Left colon (tissue), 2 donors: ENCODE data around the gene PRKAR2A. TPM values are rescaled to one million over a fixed set of nuclear protein-coding genes. Genes with fewer than 3 reads are reported as not detected.

Experiments
- ATAC-seq: fragments of 200-7000 bp; cut with Tn5 transposase; one replicate; pipeline ENCODE4 v1.9.1; 2020; ENCODE audit warnings: mild to moderate bottlenecking, moderate library complexity
- DNase-seq, 2 donors: peaks; one replicate each; pipeline ENCODE4 v3.0.0-alpha.2; 2020
- intact Hi-C, 2 donors: fragments of 100-400 bp; cut with DNase I in 1 of 2; cut with micrococcal nuclease in 1 of 2; formaldehyde crosslinking; loops; one replicate each; pipeline versions ENCODE4 v1.11.2 to v1.14.0; 2022; cut with DNase I, micrococcal nuclease
- long read RNA-seq: library from polyadenylated mRNA; unstranded; transcript quantifications from one replicate; pipeline ENCODE4 v2.0.0, GENCODE V29; 2021
- total RNA-seq, 2 donors: library from RNA; stranded (reverse); fragmentation: NEBNext Ultra II Directional; extraction: Animal tissue kit (Norgen Biotek cat#: 25700); gene quantifications; one replicate each; pipeline ENCODE4 v1.2.1, GENCODE V29; 2021
- donor health status: DM: no; HTN: no; CAD: no.
- donor health status: DM: yes; HTN: yes; CAD: no.

The PRKAR2A gene
- total RNA-seq = 10 to 100 TPM; 68.1 to 75.4 TPM
- long read RNA-seq, full-length matches to known transcripts = 7 of 32 reads
- long read RNA-seq, partial matches to known transcripts = 5 of 32 reads
- long read RNA-seq, other reads (novel, unspliced or antisense) = 20 of 32 reads

DNA sequence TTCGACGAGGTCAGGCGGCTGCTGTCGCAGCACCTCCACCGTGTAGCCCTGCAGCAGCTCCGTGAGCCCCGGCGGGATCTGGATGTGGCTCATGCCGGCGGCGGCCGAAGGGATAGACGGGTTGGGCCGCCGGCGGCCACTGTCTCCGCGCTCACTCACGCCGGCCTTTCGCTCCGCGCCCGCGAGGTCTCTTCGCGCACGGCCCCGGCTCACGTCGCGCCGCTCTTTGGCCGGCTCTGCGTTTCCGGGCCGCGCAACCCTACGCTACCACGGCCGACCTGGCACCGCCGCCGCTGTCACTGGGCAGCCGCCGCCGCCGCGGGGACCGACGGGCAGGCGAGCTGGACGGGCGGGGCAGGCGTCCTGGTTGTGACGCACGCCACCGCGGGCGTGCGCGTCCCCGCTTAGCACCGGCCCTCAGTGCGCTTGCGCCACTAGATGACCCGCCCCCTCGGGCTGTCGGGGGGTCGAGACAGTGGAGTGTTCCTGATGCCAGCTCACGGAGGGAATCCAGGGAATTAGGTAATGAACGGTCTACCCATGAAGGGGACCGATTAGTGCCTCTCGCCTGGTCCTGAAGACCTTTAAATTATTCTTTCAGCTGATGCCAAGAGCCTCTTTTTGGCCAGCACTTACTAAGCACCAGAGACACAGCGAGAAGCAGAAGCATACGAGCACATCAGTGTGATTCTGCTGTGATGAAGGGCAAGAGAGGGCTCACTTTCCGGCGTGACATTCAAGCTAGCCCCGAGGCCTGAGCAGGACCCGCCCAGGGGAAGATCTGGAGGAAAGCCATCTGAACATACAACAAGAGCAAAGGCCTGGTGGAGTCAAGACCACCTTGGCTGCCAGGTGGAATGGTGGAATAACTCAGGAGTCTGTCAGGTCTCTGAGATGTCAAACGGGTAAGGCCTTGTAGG lies at the start of gene PRKAR2A:
Gene PRKAR2A (minus strand): TSS at position 371 of the 920 bp plus-strand sequence. CDS start 278 bp downstream, at position 93.
- peak; percentile 92 for ATAC-seq
- intact Hi-C loops = no loop called here
- peak; percentile 87 to 92 for DNase-seq

DNA sequence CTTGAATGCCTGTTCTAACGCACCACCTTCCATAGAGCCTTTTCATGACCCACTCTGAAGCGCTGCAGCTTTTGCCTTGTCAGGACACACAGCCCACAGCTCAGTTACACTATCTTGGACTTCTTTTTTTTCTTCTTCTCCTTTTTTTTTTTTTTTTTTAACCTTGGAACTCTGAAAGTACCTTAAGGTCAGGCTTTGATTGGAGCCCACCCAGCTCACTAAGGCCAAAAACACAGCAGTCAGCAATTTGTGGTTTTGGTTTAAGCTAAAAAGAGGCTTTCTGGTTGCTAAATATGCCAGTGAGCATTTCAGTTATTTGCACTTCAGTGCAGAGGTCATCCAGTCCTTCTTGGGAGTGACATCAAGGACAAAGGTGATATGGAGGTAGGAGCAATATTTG lies 49.3 kb upstream of the PRKAR2A start:
- intact Hi-C loops = no loop called here
- DNase-seq = no peak
- ATAC-seq = peak; percentile 11

DNA sequence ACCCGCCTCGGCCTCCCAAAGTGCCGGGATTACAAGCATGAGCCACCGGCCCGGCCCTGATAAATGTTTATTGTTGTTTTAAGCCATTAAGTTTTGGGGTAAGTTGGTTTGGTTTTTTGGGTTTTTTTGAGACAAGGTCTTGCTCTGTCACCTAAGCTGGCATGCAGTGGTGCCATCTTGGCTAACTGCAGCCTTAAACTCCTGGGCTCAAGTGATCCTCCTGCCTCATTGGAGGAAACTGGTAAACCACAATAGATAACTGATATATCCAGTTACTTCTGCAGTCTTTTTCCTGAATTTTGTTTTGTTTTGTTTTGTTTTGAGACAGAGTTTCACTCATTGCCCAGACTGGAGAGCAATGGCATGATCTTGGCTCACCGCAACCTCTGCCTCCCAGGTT lies 46.8 kb upstream of the PRKAR2A start:
- ATAC-seq (no peak), DNase-seq (no peak)
- intact Hi-C loops = no loop called here

DNA sequence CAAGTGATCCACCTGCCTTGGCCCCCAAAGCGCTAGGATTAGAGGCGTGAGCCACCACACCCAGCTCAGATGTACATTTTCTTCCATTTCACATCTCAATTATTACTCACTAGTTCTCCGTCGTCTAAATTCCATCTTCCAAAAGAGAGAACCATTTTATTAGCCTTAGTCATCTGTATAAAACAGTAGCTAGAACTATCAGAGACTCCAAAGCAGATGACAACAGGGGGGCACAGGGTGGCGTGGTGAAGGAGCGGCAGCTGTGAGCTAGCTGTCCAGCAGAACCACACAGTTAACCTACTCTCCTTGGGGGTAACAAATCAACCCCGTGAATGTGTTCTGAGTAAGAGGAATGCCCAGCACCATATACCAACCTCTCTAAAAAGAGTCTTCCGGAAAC lies 43.9 kb upstream of the PRKAR2A start:
- no peak for DNase-seq
- no peak for ATAC-seq
- intact Hi-C loops = no loop called here

DNA sequence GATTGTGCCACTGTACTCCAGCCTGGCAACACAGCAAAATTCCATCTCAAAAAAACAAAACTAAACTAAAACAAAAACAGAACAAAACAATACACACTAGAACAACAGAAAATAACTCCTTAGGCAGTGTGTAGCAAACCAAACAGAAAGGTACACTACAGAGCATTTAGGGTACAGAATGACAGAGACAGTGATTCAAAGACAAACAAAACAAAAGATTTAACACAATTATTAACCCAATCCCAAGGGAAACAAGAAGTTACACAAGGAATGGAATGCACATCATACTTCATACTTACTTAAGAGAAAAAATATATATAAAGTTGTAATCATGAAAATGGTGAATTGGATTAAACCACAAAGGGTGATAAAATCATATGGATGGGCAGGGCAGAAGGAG lies 38.1 kb upstream of the PRKAR2A start:
- intact Hi-C loops = no loop called here
- no peak for DNase-seq
- no peak for ATAC-seq

DNA sequence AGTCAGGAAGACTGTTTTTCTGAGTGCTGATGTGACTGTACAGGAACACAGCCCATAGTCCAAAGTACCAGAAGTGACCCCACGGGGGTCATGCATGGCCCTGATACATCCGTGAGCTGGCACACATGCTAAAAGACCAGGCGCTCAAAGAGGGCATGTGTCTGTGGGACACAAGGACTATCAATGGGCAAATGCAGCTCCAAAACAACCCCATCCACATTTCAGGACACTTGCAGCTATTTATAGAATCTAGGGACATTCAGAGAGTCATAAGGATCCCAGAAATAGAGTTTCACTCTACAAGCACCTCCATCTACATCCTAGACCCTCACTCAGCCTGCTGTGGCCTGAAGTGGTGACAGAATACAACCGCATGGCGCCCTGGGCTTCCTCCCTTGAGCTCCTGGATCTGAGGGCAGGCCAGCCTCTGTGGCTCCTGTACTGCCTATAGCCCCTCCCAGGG lies 34.0 kb upstream of the PRKAR2A start:
- DNase-seq (no peak), ATAC-seq (no peak)
- intact Hi-C loops = no loop called here

DNA sequence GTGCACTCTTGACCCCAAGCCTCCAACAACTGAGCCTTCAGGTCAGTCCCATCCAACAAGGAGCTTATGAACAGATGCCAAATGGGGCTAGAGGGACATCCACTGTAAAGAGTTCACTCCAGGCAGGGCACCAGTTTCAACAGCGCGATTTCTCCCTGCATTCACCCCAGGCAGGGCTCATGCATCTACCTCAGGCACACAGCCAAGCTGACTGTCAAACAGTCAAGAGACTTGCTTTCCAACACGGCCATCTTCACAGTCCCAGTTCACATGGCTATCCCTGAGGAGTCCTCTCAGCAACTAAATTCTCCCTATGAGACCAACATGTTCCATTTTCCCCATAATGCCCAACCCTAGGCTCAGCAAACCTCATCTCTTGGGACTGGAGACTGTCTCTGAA lies 33.3 kb upstream of the PRKAR2A start:
- DNase-seq (no peak), ATAC-seq (no peak)
- intact Hi-C loops = no loop called here

DNA sequence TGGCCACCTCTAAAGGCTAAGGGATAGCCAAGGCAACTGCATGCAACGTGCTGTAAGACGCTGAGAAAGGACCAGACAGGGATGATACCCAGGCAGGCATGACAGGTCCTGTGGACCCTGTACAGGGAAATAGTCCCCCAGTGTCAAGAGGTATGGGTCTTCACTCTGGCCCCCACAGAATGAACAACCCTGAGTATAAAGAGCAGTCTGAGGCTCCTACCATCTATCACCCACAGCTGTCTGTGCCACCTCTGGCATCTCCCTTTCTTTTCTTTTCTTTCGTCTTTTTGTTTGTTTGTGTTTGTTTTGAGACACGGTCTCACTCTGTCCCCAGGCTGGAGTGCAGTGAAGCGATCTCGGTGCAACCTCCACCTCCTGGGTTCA lies 32.3 kb upstream of the PRKAR2A start:
- intact Hi-C loops = no loop called here
- DNase-seq = no peak
- ATAC-seq = no peak

DNA sequence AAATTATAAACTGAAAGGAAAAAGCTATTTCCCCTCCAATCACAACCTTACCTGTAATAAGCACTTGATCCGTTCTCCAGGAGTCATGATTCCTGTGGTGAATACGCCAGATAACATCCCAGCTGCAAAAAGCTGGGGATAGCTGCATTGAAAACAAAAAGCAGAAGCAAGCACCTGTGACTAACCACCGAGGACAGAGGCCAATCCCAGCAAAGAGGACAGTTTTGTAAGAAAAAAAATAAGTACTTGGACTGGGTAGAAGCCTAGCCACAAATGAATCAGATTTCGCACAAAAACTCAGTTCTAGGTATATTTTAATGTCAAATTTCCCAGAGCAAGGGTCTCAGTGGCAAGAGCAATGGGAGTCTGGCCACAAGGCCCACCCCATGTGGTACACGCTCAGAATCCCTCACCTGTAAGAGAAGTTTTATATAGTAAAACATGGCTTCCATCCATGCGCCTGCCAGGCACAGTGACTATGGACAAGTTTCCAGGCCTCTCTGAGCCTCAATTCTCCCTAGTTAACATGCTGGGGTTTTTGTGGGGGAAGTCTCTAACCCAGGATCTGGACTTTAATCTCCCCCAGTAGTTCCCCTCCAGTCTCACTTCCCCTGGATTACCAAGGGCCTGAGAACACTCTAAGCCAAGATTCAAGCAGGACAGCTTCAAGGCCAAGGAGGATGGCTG lies 31.8 kb upstream of the PRKAR2A start:
- intact Hi-C loops = no loop called here
- DNase-seq (no peak), ATAC-seq (no peak)

DNA sequence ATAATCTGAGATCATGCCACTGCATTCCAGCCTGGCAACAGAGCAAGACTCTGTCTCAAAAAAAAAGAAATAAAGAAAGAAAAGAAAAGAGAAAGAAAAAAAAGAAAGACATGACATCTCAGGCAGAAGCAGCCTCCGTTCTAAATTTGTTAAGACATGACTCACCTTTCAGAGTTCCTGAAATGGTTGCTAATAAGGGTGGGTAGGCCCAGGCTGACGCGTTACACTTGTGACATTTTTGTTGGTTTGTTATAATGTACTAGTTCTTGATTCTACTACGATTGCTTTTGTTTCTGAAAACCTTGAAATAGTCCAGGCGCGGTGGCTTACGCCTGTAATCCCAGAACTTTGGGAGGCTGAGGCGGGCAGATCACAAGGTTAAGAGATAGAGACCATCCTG lies 30.0 kb upstream of the PRKAR2A start:
- no peak for ATAC-seq
- intact Hi-C loops = no loop called here
- no peak for DNase-seq

DNA sequence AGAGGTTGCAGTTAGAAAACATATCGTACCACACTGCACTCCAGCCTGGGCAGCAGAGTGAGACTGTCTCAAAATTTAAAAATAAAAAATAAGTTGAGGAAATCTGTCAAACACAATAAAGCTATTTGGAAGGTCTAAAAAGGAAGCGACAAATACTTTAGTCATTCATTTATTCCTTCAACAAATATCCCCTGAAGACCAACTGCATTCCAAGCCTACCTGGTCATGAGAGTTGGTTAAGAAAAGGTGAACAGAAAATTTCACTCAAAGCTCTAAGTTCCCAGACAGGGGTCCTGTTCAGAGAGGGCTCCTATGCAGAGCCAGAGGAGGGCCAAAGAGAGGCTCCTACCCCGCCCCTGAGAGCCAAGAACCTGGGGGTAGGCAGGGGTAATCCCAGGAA lies 15.4 kb upstream of the PRKAR2A start:
- no peak for ATAC-seq
- no peak for DNase-seq
- intact Hi-C loops = no loop called here

DNA sequence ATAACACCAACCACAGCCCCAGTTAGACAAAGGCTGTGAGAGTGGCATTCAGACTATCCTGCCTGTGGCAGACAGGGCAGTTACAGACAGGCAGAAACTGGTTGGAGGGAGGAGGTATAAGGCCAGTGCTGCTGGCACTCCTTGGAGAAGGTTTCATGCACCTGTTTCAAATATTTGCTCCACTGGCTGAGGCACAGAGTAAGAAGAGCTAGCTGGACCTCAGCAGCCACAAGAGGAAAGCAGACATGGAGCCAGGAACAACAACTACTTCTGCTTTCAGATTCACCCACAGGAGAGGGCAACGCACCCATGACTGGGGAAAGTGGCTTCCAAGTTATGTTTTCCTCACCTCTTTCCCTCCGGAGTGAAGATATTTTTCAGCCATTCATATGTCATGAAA lies 11.5 kb upstream of the PRKAR2A start:
- peak in 1 of 2 donors; percentile 15 for DNase-seq
- intact Hi-C loops = no loop called here
- ATAC-seq = no peak

DNA sequence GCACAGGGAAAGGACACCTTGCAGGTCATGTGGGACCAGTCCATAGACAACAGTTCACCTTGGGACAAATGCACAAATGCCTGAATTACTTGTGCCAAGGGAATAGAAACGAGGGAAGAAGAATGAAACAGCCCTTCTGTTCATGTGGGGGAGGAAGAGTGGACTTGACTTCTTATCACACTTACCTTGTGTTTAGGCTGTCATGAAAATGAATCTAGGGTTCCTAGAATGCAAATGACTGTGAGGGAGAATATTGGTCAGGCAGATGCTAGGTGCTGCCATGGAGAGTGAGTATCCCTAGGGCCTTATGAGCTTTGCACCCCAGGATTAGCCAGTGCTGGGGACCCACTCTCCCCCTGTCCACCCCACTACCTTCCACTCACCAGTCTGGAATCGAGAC lies 11.0 kb upstream of the PRKAR2A start:
- no peak for ATAC-seq
- intact Hi-C loops = no loop called here
- DNase-seq = no peak

DNA sequence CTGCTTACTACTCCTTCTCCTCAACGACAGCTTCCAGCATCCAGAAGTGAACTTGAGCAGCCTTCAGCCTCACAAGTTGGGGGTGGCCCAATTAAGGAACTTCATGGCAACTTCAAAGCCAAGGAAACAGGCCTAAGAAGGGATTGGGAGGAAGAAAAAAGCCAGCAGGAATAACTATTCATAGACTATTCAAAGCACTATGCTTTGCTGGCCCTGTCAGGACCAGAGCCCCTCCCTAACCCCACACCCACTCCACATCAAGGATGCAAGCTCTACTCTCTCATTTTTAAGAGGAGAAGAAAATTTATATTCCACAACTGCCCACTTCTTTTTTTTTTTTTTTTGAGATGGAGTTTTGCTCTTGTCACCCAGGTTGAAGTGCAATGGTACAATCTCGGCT lies 10.0 kb upstream of the PRKAR2A start:
- ATAC-seq (no peak), DNase-seq (no peak)
- intact Hi-C loops = no loop called here

DNA sequence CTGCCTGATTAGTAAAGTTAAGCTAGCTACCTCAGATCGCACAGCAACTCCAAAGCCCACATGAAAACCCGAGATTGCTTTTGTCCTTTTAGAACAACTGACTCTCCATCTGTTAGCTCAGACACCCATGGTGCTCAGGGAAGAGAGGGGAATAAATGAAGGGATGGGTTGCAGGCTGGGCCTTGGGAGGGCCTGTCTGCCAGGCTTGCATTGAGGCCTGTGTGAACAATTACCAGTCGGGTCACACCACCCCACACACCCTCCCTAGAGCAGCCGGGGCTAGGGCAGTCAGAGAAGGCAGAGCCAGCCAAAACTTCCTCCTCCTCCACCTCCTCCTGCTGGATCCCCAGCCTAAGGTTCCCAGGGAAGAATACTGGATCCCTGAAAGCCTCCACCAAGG lies 8.8 kb upstream of the PRKAR2A start:
- ATAC-seq (peak; percentile 59), DNase-seq (peak; percentile 32 to 52)
- intact Hi-C loops = no loop called here

DNA sequence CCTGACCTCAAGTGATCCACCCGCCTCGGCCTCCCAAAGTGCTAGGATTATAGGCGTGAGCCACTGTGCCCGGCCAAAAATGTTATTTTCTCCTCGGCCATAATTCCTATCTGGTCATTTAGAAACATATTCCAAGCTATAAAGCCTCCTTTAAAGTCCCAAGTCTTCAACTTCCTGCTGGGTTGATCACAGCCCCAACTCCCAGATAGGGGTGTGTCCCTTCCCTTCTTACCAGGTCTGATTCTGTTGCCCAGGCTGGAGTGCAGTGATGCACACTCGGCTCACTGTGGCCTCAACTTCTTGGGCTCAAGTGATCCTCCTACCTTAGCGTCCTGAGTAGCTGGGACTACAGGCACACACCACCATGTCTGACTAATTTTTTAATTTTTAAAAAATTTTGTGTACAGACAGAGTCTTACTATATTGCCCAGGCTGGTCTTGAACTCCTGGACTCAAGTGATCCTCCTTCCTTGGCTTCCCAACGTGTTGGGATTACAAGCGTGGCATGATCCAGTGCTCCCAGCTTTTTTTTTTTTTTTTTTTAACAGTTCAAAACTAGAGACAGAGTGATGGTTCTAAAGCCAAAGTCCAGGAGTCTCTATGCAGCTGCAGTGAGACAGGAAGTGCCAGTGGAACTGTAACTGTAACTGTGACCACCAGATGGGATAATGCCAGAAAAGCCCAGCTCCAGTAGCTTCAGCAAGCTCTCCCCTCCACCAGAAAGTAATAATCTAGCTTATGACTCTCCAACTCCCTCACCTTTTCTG lies 8.2 kb upstream of the PRKAR2A start:
- intact Hi-C loops = no loop called here
- ATAC-seq (peak; percentile 69), DNase-seq (peak; percentile 24 to 39)

DNA sequence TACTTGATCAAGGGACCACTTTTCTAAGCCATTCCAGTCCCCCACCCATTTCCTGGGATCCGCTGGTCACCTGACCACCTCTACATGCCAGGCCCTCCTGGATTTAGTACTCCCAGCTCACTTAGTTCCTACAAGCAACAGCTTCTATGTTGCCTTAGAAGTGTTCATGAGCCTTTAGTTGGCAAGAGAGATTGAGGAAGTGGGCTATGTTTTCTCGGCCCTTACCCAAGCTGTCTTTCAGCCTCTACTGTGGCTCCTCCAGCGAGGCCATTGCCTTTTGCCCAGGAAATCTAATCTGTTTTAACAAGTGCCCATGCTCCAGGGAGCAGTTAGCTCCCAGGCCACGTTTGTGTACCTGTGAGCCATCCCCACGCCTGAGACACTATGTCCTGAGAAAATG lies 4.5 kb upstream of the PRKAR2A start:
- no peak for DNase-seq
- intact Hi-C loops = no loop called here

DNA sequence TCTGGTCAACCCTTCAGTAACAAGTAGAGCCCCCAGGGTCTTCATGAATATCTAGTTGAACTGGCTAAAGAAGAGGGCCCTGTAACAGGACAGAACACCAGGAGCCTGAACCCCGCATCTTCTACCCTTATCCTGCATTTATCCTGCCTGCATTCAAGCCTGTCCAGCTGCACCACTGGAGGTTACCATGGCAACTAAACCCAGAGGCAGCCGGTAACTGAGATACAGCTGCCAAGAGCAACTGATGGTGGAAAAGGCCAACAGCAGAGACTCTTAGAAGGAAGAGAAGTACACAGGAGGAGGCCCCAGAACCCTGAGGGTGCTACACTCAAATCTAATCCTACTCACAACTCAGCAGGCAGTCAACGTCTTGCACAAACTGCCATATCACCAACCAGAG lies 3.7 kb upstream of the PRKAR2A start:
- ATAC-seq (no peak), DNase-seq (no peak)
- intact Hi-C loops = no loop called here

More for the DNA sequence above, 4.5 kb upstream of the PRKAR2A start:
- ATAC-seq = no peak

DNA sequence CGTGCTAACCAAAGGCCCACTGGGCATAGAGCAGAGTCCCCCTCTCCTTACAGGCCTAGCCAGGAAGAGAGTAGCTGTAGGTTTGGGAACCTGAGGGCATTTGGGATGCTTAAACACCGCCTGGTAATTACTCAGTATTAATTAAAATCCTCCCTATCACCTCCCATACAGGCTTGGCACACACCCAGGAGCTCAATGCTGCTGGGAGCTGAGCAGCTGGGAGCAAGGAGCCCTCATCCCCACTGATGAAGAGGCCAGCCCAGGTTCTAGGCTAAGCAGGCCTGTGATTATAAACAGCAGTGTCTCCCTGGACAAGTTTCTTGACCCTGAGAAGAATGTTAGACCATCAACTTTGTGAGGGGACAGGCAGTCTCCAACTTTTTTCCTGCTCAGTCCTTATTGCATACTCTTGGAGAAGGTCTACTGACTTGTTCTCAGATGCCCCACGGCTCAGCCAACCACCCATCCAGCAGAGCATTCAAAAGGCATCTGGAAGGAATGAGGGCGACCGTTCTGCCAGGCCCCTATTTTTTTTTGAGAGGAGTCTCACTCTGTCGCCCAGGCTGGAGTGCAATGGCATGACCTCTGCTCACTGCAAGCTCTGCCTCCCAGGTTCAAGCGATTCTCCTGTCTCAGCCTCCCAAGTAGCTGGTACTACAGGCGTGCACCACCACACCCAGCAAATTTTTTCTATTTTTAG lies 1.3 kb upstream of the PRKAR2A start:
- DNase-seq (peak in 1 of 2 donors; percentile 22), ATAC-seq (no peak)
- intact Hi-C loops = no loop called here
